ENCODE measurements around the gene CCDC197.

Gene CCDC197

GRCh38 chr14:94040796-94041195, 43.7 kb downstream of the CCDC197 start:
- DNase-seq (ENCODE audit: extremely low read depth in 1 of 2, low read depth in 1 of 2), result no peak

DNA sequence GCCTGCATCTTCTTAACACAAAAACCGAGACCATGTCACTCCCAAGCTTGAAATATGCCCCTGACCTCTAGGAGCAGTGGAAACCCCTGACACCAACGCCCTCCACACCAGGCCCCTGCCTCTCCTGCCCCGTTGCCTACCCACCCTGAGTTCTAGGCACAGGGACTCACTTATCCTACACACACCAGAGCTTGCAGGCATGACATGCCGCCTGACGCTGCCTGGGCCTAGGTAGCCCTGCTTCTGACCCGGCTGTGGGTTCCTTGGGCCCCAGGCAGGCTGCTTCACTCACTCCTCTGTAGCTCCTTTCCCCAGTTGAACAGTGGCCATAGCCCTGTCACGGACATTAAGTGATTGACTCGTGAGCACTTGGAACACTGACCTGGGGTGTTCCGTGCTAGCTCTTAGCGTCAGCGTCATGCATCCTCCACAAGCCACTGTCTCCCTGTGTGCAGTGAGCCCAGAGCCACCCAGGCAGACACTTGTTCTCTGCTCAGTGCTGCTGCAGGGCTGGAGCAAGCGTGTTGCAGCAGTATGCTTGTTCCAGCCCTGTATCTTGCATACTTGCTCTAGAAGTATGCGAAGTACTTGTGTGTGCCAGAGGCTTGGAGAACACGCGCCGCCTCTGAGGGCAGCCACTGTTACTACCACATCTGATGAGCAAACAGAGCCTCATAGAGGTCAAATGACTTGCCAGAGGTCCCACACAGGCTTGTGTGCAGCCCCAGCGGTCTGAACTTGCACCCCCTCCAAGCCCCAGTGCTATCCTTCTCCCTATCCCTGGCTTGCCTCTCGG, 44.6 kb downstream of the CCDC197 start:
- no peak for DNase-seq (ENCODE audit: extremely low read depth in 1 of 2, low read depth in 1 of 2)

DNA sequence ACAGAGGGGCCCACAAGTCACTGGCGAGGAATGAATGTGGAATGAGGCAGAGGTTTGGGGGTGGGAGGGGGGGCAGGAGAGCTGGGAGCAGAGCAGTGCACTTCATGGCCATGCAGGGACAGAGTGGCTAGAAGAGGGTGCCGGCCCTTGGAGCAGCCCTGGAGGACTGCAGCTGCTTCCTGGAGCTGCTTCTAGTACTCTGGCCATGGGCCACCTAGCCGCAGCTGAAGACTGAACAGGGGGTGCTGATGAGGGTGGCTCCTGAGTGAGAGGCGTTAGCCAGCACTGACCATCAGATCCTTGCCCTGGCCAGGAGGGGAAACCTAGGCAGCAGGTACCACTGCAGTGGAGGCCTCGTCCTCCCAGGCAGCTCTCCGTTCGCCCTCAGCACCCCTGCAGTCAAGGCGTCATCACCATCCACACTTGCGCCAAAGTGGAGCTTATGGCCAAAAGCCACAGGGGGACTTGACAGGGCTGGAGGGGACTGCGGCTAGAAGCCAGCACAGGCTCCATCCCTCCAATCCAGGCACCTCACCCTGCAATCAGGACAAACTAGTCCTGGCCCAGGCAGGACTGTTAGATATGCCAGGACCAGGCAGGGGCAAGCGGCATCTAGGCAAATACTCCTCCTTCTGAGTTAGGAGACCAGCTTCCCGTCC, 45.5 kb downstream of the CCDC197 start:
- DNase-seq (ENCODE audit: extremely low read depth in 1 of 2, low read depth in 1 of 2), result no peak

GRCh38 chr14:94043111-94043755, 46.1 kb downstream of the CCDC197 start:
- no peak for DNase-seq (ENCODE audit: extremely low read depth in 1 of 2, low read depth in 1 of 2)

- no peak for DNase-seq (ENCODE audit: extremely low read depth in 1 of 2, low read depth in 1 of 2)
Observed at GRCh38 chr14:94043756-94044475, 46.8 kb downstream of the CCDC197 start.

GRCh38 chr14:94044476-94045091, 47.5 kb downstream of the CCDC197 start:
- no peak for DNase-seq (ENCODE audit: extremely low read depth in 1 of 2, low read depth in 1 of 2)

GRCh38 chr14:94045101-94045500, 48.0 kb downstream of the CCDC197 start:
- DNase-seq (ENCODE audit: extremely low read depth in 1 of 2, low read depth in 1 of 2), result no peak

GRCh38 chr14:94045563-94046345, 48.7 kb downstream of the CCDC197 start:
- no peak for DNase-seq (ENCODE audit: extremely low read depth in 1 of 2, low read depth in 1 of 2)

DNA sequence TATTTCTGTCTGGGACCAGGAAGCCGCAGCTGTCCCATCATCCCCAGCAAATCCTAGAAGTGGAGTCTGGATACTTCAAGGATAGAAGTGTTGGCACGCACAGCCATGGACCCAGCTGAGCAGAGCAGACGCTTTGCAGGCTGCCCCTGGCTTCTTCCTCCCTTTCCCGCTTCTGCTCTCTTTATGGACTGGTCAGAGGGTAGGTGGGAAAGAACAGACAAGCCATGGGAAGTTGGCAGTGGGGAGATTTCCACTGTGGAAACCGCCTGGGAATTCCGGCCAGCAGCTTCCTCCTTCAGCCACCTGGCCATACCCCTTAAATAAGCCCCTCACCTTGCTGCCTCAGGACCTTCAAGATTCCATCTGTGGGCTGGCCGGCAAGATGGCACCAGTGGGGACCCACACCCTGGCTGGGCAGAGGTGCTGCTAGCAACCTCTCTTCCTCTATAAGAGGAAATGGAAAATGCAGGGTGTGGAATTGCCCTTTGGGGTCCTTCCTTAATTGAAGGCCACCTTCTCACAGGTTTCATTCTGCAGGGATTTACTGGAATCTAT, 49.7 kb downstream of the CCDC197 start:
- no peak for DNase-seq (ENCODE audit: extremely low read depth in 1 of 2, low read depth in 1 of 2)

GRCh38 chr14:94047581-94047980, 50.5 kb downstream of the CCDC197 start:
- no peak for DNase-seq (ENCODE audit: extremely low read depth in 1 of 2, low read depth in 1 of 2)

GRCh38 chr14:94048691-94049624, 51.9 kb downstream of the CCDC197 start:
- DNase-seq (ENCODE audit: extremely low read depth in 1 of 2, low read depth in 1 of 2), result no peak

DNA sequence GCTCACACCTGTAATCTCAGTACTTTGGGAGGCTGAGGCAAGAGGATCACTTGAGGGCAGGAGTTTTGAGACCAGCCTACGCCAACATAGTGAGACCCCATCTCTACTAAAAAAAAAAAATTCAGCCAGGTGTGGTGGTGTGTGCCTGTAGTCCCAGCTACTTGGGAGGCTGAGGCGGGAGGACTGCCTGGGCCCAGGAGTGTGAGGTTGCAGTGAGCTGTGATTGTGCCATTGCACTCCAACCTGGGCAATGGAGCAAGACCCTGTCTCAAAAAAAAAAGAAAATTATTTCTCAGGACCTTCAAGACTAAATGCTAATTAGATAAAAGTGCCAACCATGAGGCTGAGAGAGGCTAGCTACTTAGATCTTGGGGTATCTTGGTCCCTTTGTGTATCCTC, 52.5 kb downstream of the CCDC197 start:
- no peak for DNase-seq (ENCODE audit: extremely low read depth in 1 of 2, low read depth in 1 of 2)

GRCh38 chr14:94050231-94050880, 53.3 kb downstream of the CCDC197 start:
- no peak for DNase-seq (ENCODE audit: extremely low read depth in 1 of 2, low read depth in 1 of 2)

- no peak for DNase-seq (ENCODE audit: extremely low read depth in 1 of 2, low read depth in 1 of 2)
Observed at GRCh38 chr14:94051115-94051514, 54.0 kb downstream of the CCDC197 start.

GRCh38 chr14:94051779-94052178, 54.7 kb downstream of the CCDC197 start:
- no peak for DNase-seq (ENCODE audit: extremely low read depth in 1 of 2, low read depth in 1 of 2)

GRCh38 chr14:94052199-94052598, 55.1 kb downstream of the CCDC197 start:
- DNase-seq (ENCODE audit: extremely low read depth in 1 of 2, low read depth in 1 of 2), result no peak

GRCh38 chr14:94052662-94053061, 55.6 kb downstream of the CCDC197 start:
- no peak for DNase-seq (ENCODE audit: extremely low read depth in 1 of 2, low read depth in 1 of 2)

DNA sequence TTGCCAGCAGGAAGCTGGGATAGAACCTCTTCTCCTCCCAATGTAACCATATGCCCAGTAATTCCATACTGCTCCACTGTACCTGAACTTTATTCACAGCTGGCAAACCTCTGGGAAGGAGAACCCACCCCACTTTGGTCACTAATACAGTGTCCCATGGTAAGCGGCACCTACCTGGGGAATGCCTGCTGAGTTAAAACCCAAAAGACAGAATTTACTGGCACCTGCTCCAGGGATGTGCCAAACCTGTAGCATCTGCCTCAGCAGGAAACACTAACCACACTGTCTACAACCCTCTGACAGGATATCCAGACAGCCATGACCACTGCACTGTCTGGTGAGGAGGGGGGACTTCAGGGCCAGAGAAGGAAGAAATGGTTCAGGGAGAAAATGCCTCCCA, 57.3 kb downstream of the CCDC197 start:
- no peak for DNase-seq (ENCODE audit: extremely low read depth in 1 of 2, low read depth in 1 of 2)
